NOMO-1 treated with DMSO at 0.1 percent for 48 hours (cell line): ENCODE data around the gene PRKG2.

Source experiments
- DNase-seq: peaks from one replicate; lab custom pipeline; 2025; ENCODE audit not compliant: unreplicated experiment; lab: John Stamatoyannopoulos, UW

The PRKG2 gene

GRCh38 chr4:81218206-81218605 lies 3.2 kb upstream of the PRKG2 start:
- no peak for DNase-seq

- no peak for DNase-seq
Observed at GRCh38 chr4:81217779-81218178, 2.8 kb upstream of the PRKG2 start.

GRCh38 chr4:81215931-81216330 lies 909 bp upstream of the PRKG2 start:
- DNase-seq, result no peak

GRCh38 chr4:81214144-81214880 lies 710 bp downstream of the PRKG2 start:
- DNase-seq, result no peak

DNA sequence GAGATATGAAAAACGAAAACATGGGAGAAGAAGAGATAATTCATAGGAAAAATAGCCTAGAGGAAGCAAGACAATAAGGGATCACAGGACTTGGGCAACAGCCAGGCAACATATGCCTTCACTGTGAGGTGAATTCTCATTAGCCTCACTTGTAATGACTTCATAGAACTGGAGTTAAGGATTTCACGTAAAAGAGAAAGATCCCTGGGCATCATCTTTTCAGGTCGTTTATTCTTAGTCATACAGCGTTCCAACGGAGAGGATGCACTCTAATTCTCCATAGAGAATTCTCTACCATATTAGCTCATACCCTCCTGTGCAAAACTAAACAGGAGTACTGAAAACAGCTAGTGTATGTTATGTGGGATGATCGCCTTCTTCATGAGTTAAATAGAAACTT lies 1.4 kb downstream of the PRKG2 start:
- no peak for DNase-seq

GRCh38 chr4:81211956-81212355 lies 3.1 kb downstream of the PRKG2 start:
- DNase-seq, result no peak

DNA sequence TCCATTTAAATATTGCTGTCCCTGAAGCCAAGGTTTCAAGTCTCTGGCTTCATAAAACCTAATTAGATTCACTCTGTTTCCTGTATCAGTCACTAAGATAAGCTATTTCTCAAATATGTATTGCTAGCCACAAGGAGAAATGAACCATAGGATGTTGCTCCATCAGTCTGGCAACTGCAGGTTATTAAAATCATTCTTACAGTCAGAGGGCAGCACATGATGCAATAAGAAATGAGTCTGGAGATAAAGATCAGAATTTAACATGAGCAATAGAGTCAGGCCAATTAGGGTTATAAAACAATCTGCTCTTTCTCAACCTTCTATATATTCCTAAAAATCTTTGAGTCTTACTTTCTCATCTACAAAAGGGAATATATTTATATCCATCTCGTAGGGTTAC lies 7.2 kb downstream of the PRKG2 start:
- peak; percentile 96 for DNase-seq

- no peak for DNase-seq
Observed at GRCh38 chr4:81205302-81205701, 9.7 kb downstream of the PRKG2 start.

GRCh38 chr4:81204571-81204970 lies 10.5 kb downstream of the PRKG2 start:
- DNase-seq, result no peak

- DNase-seq, result no peak
Observed at GRCh38 chr4:81199831-81200230, 15.2 kb downstream of the PRKG2 start.

GRCh38 chr4:81198609-81199008 lies 16.4 kb downstream of the PRKG2 start:
- no peak for DNase-seq

DNA sequence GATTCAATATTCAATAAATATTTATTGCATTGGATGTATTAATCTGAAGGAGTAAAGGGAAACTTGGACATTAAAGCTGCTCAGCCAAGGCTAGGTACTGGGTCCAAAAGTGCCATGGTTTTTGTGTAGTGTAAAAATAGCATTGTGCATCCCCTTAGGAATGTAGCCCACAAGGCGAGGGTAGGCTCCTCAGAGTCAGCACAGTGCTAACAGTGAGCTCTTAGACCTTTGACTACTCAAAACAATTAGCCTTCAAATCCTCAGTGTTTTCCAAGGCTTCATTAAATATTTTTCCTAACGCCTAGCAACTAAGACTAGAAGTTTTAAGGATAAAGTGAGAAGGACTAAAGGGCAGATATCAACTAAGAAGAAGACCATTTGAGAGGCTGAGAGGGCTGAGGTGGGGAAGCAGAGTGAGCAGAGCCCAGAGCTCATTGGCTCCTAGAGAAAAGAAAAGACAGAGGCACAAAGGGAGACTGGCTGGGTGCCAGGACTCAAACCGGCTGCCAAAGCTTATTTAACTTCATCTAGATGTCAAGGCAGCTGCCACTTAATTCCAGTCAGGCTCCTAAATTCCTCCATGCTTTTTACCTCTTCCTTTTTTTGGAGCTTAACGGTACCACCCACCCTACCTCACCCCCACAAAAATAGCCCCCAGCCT lies 17.0 kb downstream of the PRKG2 start:
- DNase-seq, result no peak

DNA sequence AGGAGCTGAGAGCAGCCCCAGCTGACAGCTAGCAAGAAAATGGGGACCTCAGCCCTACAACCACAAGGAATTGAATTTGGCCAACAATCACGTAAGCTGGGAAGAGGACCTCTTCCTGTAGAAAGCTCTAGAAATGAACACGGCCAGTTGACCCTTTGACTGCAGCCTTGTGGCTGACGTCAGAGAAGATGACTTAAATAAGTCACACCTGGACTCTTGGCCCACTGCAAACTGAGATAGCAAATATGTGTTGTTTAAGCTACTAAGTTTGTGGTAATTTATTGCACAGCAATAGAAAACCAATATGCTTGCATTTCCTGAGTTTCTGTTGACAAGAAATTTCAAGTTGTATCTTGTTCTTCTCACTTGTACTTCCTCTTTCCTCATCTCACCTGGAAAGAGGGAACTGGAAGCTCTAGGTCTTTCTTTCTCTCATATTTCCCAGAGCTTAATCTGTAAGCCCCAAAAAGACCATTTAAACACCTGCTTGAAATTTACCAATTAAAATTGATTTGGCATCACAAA lies 18.8 kb downstream of the PRKG2 start:
- no peak for DNase-seq

GRCh38 chr4:81195475-81195874 lies 19.5 kb downstream of the PRKG2 start:
- DNase-seq, result no peak

- no peak for DNase-seq
Observed at GRCh38 chr4:81194286-81194685, 20.7 kb downstream of the PRKG2 start.

GRCh38 chr4:81180916-81181315 lies 34.1 kb downstream of the PRKG2 start:
- peak; percentile 53 for DNase-seq

DNA sequence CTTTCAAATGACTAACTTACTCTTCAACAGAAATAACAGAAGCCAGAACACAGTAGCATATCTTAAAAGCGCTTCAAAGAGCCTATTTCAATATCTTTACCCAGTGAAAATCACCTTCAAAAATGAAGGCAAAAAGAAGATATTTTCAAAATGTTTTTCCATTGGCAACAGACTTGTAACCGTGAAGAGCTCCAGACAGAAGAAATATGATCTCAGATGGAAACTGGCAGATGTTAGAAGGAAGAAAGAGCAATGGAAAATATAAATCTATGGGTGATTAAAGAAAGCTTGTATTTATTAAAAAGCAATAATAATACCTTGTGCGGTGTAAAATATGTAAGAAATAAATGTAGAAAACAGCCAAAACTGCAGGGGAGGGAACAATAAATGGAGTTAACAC lies 35.7 kb downstream of the PRKG2 start:
- DNase-seq, result no peak

GRCh38 chr4:81173213-81173612 lies 41.8 kb downstream of the PRKG2 start:
- DNase-seq, result peak; percentile 43

DNA sequence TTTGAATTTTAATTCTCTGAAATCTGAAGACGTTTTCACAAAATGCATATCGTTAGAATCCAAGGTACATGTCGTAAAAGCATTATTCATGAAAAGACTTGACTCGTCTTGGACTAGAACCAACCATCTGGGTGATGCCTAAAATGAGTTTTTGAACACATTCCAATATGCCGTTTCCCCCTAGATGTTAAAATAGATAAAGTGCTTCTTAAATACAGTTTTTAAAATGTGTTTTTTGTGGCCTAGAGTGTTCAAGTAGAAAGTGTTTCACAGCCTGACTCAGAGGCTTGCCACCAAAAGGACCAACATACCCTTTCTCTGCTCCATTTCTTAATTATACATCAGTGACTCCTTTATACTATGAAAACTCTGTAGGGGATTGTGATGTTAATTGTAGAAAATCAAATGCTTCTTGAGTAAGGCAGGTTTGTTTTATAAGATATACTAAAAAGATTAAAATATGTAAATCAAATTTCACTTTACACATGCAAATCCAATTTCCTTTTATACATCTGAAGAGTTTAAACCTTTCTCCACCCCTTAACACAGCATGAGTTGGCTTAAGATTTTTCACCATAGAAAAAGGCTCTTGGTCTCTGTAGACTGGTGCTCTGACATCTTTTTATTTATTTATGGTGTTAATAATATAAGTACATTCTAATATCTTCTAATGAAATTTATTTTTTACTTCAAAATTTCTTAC lies 48.4 kb downstream of the PRKG2 start:
- DNase-seq, result no peak

DNA sequence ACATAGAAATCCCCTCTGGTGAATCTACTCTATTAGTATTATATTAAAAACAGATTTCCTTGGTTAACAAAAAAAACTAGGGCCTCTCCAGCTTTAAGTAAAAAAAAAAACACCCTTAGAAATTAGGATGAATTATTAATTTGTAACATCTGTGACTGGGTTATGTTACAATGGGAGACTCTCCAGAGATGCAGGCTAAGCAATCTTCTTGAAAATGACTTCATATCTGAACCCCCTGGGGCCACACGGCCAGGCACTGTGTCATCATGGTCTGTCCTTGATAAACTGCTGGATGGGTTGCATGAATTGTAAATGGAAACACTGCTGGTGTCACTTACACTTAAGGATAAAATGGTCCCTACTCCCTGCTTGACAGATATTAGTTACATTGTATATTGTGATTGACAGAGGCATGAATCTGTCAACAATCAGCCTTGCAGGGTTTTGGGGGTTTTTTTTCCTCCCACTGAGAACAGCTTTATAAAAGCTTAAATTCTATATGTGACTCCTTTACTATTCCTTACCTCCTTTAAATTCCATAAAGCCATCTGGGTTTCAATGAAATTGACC lies 49.1 kb downstream of the PRKG2 start:
- DNase-seq, result no peak

GRCh38 chr4:81164623-81165416 lies 50.2 kb downstream of the PRKG2 start:
- no peak for DNase-seq
